Spleen (tissue), 11 donors: ENCODE measurements around the gene MAP4K2. TPM values are rescaled to one million over a fixed set of nuclear protein-coding genes. Genes with fewer than 3 reads are reported as not detected.

ENCODE experiments used
- DNase-seq: peaks from one replicate; pipeline ENCODE4 v3.0.0-alpha.2; 2020
- H3K27ac ChIP-seq, 8 donors: fragments of 200-600 bp; sonication (generic) in 7 of 8; 1 replicate in 4 of 8; 2 replicates in 4 of 8; pipeline versions ENCODE4 v1.5.0 to v1.8.0; 2016 to 2021; ENCODE audit warnings: inconsistent platforms in 4 of 8, mild to moderate bottlenecking in 4 of 8, moderate library complexity in 1 of 8
- H3K27me3 ChIP-seq, 7 donors: fragments of 200-600 bp; sonication (generic) in 6 of 7; replicated peaks in 1 of 7; 1 replicate in 4 of 7; 2 replicates in 3 of 7; pipeline versions ENCODE4 v1.5.0 to v1.8.0; 2016 to 2021; ENCODE audit warnings: inconsistent platforms in 3 of 7, mild to moderate bottlenecking in 1 of 7
- H3K36me3 ChIP-seq, 6 donors: fragments of 200-600 bp; sonication (generic) in 5 of 6; 1 replicate in 4 of 6; 2 replicates in 2 of 6; pipeline versions ENCODE4 v1.5.0 to v1.8.0; 2016 to 2021; ENCODE audit warnings: inconsistent platforms in 2 of 6
- H3K4me1 ChIP-seq, 6 donors: fragments of 200-600 bp; sonication (generic) in 5 of 6; 1 replicate in 3 of 6; 2 replicates in 3 of 6; pipeline versions ENCODE4 v1.5.0 to v1.8.0; 2016 to 2021; ENCODE audit warnings: inconsistent platforms in 3 of 6
- H3K4me3 ChIP-seq, 8 donors: fragments of 200-600 bp; sonication (generic) in 7 of 8; 1 replicate in 4 of 8; 2 replicates in 4 of 8; pipeline versions ENCODE4 v1.5.0 to v1.8.0; 2016 to 2021; ENCODE audit warnings: inconsistent platforms in 4 of 8, mild to moderate bottlenecking in 4 of 8, moderate library complexity in 2 of 8
- H3K9me3 ChIP-seq, 8 donors: fragments of 200-600 bp; sonication (generic) in 7 of 8; 1 replicate in 4 of 8; 2 replicates in 4 of 8; pipeline versions ENCODE4 v1.5.0 to v1.8.0; 2016 to 2021; ENCODE audit warnings: inconsistent platforms in 4 of 8
- CTCF ChIP-seq, 11 experiments: fragments of 200-600 bp in 7 of 11; fragments of 450-650 bp in 4 of 11; sonication (generic) in 4 of 11; IDR thresholded peaks in 8 of 11; conservative IDR thresholded peaks in 3 of 11; 1 replicate in 7 of 11; 2 replicates in 4 of 11; pipeline versions ENCODE4 v1.4.0 to v1.8.0; 2016 to 2021; ENCODE audit warnings: antibody characterized with exemption in 11 of 11, inconsistent platforms in 4 of 11, mild to moderate bottlenecking in 1 of 11
- POLR2A ChIP-seq, 3 donors: fragments of 450-650 bp; IDR thresholded peaks; one replicate each; pipeline ENCODE4 v1.5.1; 2017; ENCODE audit warnings: antibody characterized with exemption in 3 of 3, mild to moderate bottlenecking in 1 of 3
- POLR2AphosphoS5 ChIP-seq, 3 donors: sonication (generic); formaldehyde crosslinking; IDR thresholded peaks; one replicate each; pipeline ENCODE4 v1.5.1; 2017; ENCODE audit warnings: antibody characterized with exemption in 3 of 3
- WGBS, 5 donors: extraction: QIAGEN DNeasy Blood & Tissue Kit in 3 of 5; methylation state at CpG; one replicate each; pipeline versions ENCODE4 v1.1.5 to v1.1.7; 2013 to 2018; 5-methylcytosine and 5-hydroxymethylcytosine counted together
- intact Hi-C: fragments of 100-400 bp; cut with DNase I; formaldehyde crosslinking; loops from one replicate; pipeline ENCODE4 v1.15.0; 2023; ENCODE audit warnings: low total_unique reads
- polyA plus RNA-seq, 3 donors: library from polyadenylated mRNA; stranded (reverse); fragments of 200-250 nt; gene quantifications; one replicate each; pipeline ENCODE4 v1.2.1, GENCODE V29; 2013
- total RNA-seq, 7 donors: library from RNA; depleted of rRNA in 3 of 7; stranded (reverse); fragments of >200 nt in 3 of 7; fragmentation: NEBNext Ultra II Directional in 4 of 7; extraction: Animal tissue kit (Norgen Biotek cat#: 25700) in 4 of 7; gene quantifications; one replicate each; pipeline versions ENCODE4 v1.1.0 to v1.2.1, GENCODE V29; 2016 to 2021
- donor health status: healthy with polysubstance abuse.
- donor health status: DM: no; HTN: no; CAD: no; lungs with moderate emphysema.
- donor health status: DM: no; HTN: no; CAD: no.
- donor health status: Bipolar disorder and iron deficiency.
- donor health status: healthy.
- donor health status: DM: no; HTN: no; CAD: no.
- donor health status: DM: yes; HTN: yes; CAD: no.

Gene MAP4K2
- total and polyA plus RNA-seq, 10 donors = 40.8 to 106 (median 60.6) TPM

DNA sequence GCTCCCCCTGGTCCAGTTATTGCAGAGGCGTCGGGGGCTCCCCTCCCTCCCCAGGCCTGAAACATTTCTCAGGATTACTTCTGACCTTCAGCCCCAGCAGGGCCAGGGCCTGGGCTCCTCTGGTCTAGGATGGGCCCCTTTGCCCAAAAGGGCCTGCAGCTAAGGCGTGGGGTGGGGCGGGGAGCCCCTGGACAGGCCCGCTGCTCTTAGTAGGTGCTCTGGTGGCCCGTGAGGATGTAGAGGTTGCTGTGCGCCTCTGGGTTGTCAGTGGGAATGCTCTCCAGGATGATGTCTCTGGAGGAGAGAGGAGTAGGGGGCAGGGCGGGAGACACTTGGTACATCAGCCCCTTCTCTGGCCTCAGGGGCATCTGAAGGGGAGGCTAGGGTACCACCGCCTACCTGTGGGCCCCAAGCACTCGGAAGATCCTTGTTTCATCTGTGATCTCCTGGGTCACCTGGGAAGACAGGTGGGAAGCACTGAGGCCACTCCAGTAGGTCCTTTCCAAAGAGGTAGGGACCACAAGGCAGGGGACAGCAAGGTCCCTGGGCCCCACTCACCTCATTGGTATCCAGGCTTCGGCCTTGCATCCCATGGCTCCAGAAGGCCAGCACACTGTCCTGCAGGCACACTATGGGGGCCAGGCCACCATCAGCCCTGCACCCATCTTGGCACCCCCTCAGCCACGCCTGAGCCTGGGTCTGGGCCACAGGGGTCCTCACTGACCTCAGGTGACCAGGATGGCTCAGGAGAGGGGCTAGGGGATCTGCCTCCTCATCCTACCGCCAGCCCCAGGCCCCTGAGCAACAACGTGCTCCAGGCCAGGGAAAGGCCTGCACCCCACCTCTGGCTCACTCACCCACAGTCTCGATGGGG lies 13.4 kb downstream of the MAP4K2 start:
- no peak for TF ChIP-seq POLR2A (IDR thresholded peaks at IDR 0.05)
- peak in 1 of 3 donors; percentile 21 for TF ChIP-seq POLR2AphosphoS5 (IDR thresholded peaks at IDR 0.05)
- no peak for TF ChIP-seq CTCF (IDR thresholded peaks at IDR 0.05 in 8 of 11, conservative IDR thresholded peaks at IDR 0.05 in 3 of 11)
- intact Hi-C loops = loop anchor here (10.0 kb wide), 1 partner anchor 55 kb away; the partner anchor contains the start of gene CDC42BPG
- 88 to 95% (median 93%) methylated on average over 10 to 15 of the region's 15 CpGs for WGBS, 5 donors

GRCh38 chr11:64788321-64789215 lies 14.4 kb downstream of the MAP4K2 start:
- intact Hi-C loops = loop anchor here (10.0 kb wide), 1 partner anchor 56 kb away; the partner anchor contains the start of gene CDC42BPG
- peak; percentile 69 for DNase-seq
- Histone ChIP-seq H3K4me1 (peaks cover 0 to 39% (median 24%) of the 10 kb centered on the region in 6 donors), H3K4me3 (no peak overlapping the region), H3K27ac (peak overlapping the region in 4 of 8 donors; percentile 18 to 56 (median 54)), H3K9me3 (no peaks in the 10 kb centered on the region), H3K27me3 (no peaks in the 10 kb centered on the region), H3K36me3 (peaks cover 0 to 61% (median 41%) of the 10 kb centered on the region in 6 donors)
- TF ChIP-seq CTCF (IDR thresholded peaks at IDR 0.05 in 8 of 11, conservative IDR thresholded peaks at IDR 0.05 in 3 of 11) = no peak
- 83 to 90% (median 87%) methylated on average over 6 to 9 of the region's 9 CpGs for WGBS, 5 donors

More for the DNA sequence above, 13.4 kb downstream of the MAP4K2 start:
- peaks cover 0 to 49% (median 32%) of the 10 kb centered on the region in 6 donors for H3K4me1 ChIP-seq
- DNase-seq = peak; percentile 69
- no peaks in the 10 kb centered on the region for H3K9me3 ChIP-seq
- H3K27me3 ChIP-seq = no peaks in the 10 kb centered on the region
- peak overlapping the region in 2 of 8 donors; percentile 56 to 86 for H3K27ac ChIP-seq
- H3K4me3 ChIP-seq = no peak overlapping the region
- H3K36me3 ChIP-seq = peaks cover 0 to 69% (median 41%) of the 10 kb centered on the region in 6 donors

DNA sequence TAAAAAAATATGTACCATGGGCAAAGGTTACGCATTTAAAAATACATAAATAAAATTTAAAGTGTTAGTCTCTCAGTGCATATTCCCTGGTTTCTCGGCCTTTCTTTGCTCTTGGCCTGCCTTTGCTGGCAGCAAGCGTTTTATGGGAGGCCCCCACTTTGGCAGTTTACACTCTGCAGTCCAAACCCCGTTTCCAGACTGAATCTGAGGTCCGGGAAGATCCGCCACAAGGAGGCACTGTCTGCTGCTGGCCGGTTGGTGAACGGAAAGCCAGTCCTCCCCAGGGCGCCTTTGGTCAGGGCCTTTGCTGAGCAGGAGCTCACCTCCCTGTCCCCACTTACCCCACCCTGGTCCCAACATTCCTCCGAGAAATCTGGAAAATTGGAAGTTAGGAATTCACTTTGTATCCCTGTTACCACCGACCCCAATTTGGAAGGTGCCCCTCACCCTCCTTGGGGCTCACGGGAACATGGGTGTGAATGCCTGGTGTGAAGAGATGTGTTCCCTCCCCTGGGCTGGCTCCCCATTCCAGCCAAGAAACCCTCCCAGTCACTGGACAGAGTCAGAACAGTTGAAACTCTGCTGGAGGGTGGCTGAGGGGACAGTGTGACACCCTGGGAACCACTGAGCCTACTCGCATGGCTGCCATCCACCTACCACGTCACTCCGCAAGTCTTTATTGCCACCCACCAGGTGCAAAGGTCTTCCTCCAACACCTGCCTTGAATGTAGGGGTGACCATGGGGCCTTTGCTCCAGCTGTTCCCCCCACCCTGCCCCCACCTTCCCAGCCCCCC lies 15.3 kb downstream of the MAP4K2 start:
- Histone ChIP-seq H3K27me3 (no peaks in the 10 kb centered on the region), H3K9me3 (no peaks in the 10 kb centered on the region), H3K4me1 (peaks cover 0 to 38% (median 17%) of the 10 kb centered on the region in 6 donors), H3K4me3 (no peak overlapping the region), H3K36me3 (peaks cover 0 to 55% (median 41%) of the 10 kb centered on the region in 6 donors), H3K27ac (peak overlapping the region in 6 of 8 donors; percentile 18 to 56 (median 38))
- WGBS, 5 donors = 42 to 48% (median 46%) methylated on average over 12 to 15 of the region's 15 CpGs
- intact Hi-C loops = loop anchor here (10.0 kb wide), 1 partner anchor 57 kb away; the partner anchor contains the start of gene CDC42BPG
- TF ChIP-seq POLR2A (IDR thresholded peaks at IDR 0.05) (no peak), POLR2AphosphoS5 (IDR thresholded peaks at IDR 0.05) (peak in 2 of 3 donors; percentile 58 to 60), CTCF (IDR thresholded peaks at IDR 0.05 in 8 of 11, conservative IDR thresholded peaks at IDR 0.05 in 3 of 11) (peak; percentile 17 to 81 (median 67))
- peak; percentile 90 for DNase-seq
